GM23248 (cell line): Measurements from ENCODE around the gene RUNX1.

Experiments
- EZH2 ChIP-seq: fragments of 200-600 bp; sonication (generic); IDR thresholded peaks from 2 replicates; pipeline ENCODE4 v1.6.1; 2018; ENCODE audit warnings: antibody characterized with exemption, mild to moderate bottlenecking; ENCODE audit not compliant: insufficient read depth, poor library complexity, severe bottlenecking
- EZH2phosphoT487 ChIP-seq: fragments of 200-600 bp; sonication (generic); IDR thresholded peaks from 2 replicates; pipeline ENCODE4 v1.6.1; 2018; ENCODE audit warnings: antibody characterized with exemption, moderate library complexity, mild to moderate bottlenecking, low read depth; ENCODE audit not compliant: insufficient read depth

GRCh38 chr21:34809822-34810221 lies 239.3 kb downstream of the RUNX1 start:
- TF ChIP-seq EZH2phosphoT487 (no peak), EZH2 (no peak)
